ENCODE measurements around the gene SVOPL. TPM values are rescaled to one million over a fixed set of nuclear protein-coding genes. Genes with fewer than 3 reads are reported as not detected.

SVOPL gene
- total and polyA plus RNA-seq, 2 donors (not counting 3 experiments of a cell fraction or from before 2014, with no cell fraction given): not detected

- BruUV-seq (replicated peaks): no TSS peak
- Histone ChIP-seq H4K20me1 (replicated peaks; ENCODE audit: control insufficient read depth, extremely low read depth, insufficient read depth, low read length) (no peaks in the 10 kb centered on the region), H3K27me3 (ENCODE audit: control insufficient read depth in 2 of 2, insufficient read depth in 2 of 2, low read length in 2 of 2) (no peaks in the 10 kb centered on the region), H3K4me3 (replicated peaks in 1 of 3; ENCODE audit: insufficient read depth in 1 of 3, low read depth in 1 of 3, low read length in 3 of 3) (no peak overlapping the region), H3K36me3 (ENCODE audit: control insufficient read depth in 2 of 2, extremely low read depth in 1 of 2, insufficient read depth in 2 of 2, low read length in 2 of 2) (peaks cover 8 to 12% of the 10 kb centered on the region in 2 experiments), H3K9me3 (replicated peaks; ENCODE audit: control insufficient read depth, insufficient read depth, low read length) (no peaks in the 10 kb centered on the region), H3K79me2 (ENCODE audit: control insufficient read depth, insufficient read depth, low read length) (no peaks in the 10 kb centered on the region), H3K9me1 (replicated peaks; ENCODE audit: control insufficient read depth, extremely low read depth, insufficient read depth, low read length) (no peaks in the 10 kb centered on the region), H3K4me2 (ENCODE audit: insufficient read depth, low read length) (no peak overlapping the region), H2AFZ (ENCODE audit: low read depth, low read length) (no peak overlapping the region), H3K9ac (replicated peaks; ENCODE audit: extremely low read depth, insufficient read depth, low read length) (no peak overlapping the region), H3K27ac (ENCODE audit: insufficient read depth, low read depth, low read length) (no peak overlapping the region), H3K4me1 (ENCODE audit: control insufficient read depth, extremely low read depth, insufficient read depth, low read length) (no peaks in the 10 kb centered on the region)
- TF ChIP-seq MAX (IDR thresholded peaks at IDR 0.05; ENCODE audit: insufficient read depth, insufficient read length) (no peak), POLR2A (IDR thresholded peaks at IDR 0.05; ENCODE audit: low read depth, low read length) (no peak), POLR2AphosphoS5 (IDR thresholded peaks at IDR 0.05; ENCODE audit: insufficient read depth, low read depth, low read length) (no peak), FOS (IDR thresholded peaks at IDR 0.05; ENCODE audit: borderline replicate concordance, insufficient read depth, low read length) (no peak), MYC (IDR thresholded peaks at IDR 0.05; ENCODE audit: low read depth, low read length) (no peak), GATA2 (IDR thresholded peaks at IDR 0.05; ENCODE audit: insufficient read depth, insufficient read length, low read depth, low read length) (no peak), JUN (IDR thresholded peaks at IDR 0.05; ENCODE audit: borderline replicate concordance, insufficient read depth, insufficient read length, low read depth) (no peak), CTCF (IDR thresholded peaks at IDR 0.05; ENCODE audit: extremely low read depth in 1 of 2, insufficient read depth in 1 of 2, low read depth in 1 of 2, low read length in 2 of 2) (no peak), EZH2 (IDR thresholded peaks at IDR 0.05; ENCODE audit: borderline replicate concordance, low read depth, low read length, severe bottlenecking) (no peak)
- dilution Hi-C loops (cut with MboI; ENCODE audit: extremely low pct_ligation_motif_present, low sequenced_read_pairs): no loop called here
- DNase-seq (ENCODE audit: low read depth, low spot score) (no peak), FAIRE-seq (no peak)
- CTCF ChIA-PET: no interaction called here
- intact Hi-C loops (cut with micrococcal nuclease): no loop called here
- POLR2A ChIA-PET: no interaction called here
These were observed 137.4 kb downstream of the SVOPL start for GRCh38 chr7:138563808-138564207.
